H9 (cell line): Measurements from ENCODE around the gene TMEM79. TPM values are rescaled to one million over a fixed set of nuclear protein-coding genes. Genes with fewer than 3 reads are reported as not detected.

ENCODE experiments used
- DNase-seq: peaks from one replicate; pipeline ENCODE4 v3.0.0-alpha.2; 2017
- H2AFZ ChIP-seq: one replicate; pipeline ENCODE4 v1.6.1; 2013; ENCODE audit warnings: mild to moderate bottlenecking, low read length, control low read depth, moderate library complexity
- H2AK5ac ChIP-seq: 2 replicates; pipeline ENCODE4 v1.6.1; 2013; ENCODE audit warnings: low read length, control low read depth, mixed read lengths; ENCODE audit not compliant: insufficient read length
- H2BK120ac ChIP-seq: one replicate; pipeline ENCODE4 v1.6.1; 2013; ENCODE audit warnings: low read depth, mild to moderate bottlenecking, low read length, control low read depth, inconsistent platforms; ENCODE audit not compliant: poor library complexity, severe bottlenecking
- H2BK12ac ChIP-seq: 2 replicates; pipeline ENCODE4 v1.6.1; 2013; ENCODE audit warnings: low read length, control low read depth, mixed read lengths, low read depth; ENCODE audit not compliant: insufficient read length
- H2BK15ac ChIP-seq: 2 replicates; pipeline ENCODE4 v1.6.1; 2013; ENCODE audit warnings: low read depth, low read length, control low read depth
- H2BK20ac ChIP-seq: one replicate; pipeline ENCODE4 v1.6.1; 2013; ENCODE audit warnings: low read depth, mild to moderate bottlenecking, low read length, control low read depth, inconsistent platforms; ENCODE audit not compliant: poor library complexity, severe bottlenecking
- H2BK5ac ChIP-seq: 2 replicates; pipeline ENCODE4 v1.6.1; 2013; ENCODE audit warnings: low read length, control low read depth, mixed read lengths; ENCODE audit not compliant: insufficient read length
- H3K14ac ChIP-seq: 2 replicates; pipeline ENCODE4 v1.6.1; 2013; ENCODE audit warnings: low read length, control low read depth; ENCODE audit not compliant: insufficient read depth
- H3K18ac ChIP-seq: 2 replicates; pipeline ENCODE4 v1.6.1; 2013; ENCODE audit warnings: low read depth, mild to moderate bottlenecking, mixed read lengths, low read length, control low read depth; ENCODE audit not compliant: insufficient read length
- H3K23ac ChIP-seq: 2 replicates; pipeline ENCODE4 v1.6.1; 2013; ENCODE audit warnings: low read length, control low read depth, mixed read lengths, low read depth; ENCODE audit not compliant: insufficient read length
- H3K23me2 ChIP-seq: 2 replicates; pipeline ENCODE4 v1.6.1; 2013; ENCODE audit warnings: low read depth, mild to moderate bottlenecking, mixed read lengths, low read length, control low read depth; ENCODE audit not compliant: insufficient read length, poor library complexity, severe bottlenecking
- H3K27ac ChIP-seq: 2 replicates; pipeline ENCODE4 v1.5.1; 2013; ENCODE audit warnings: low read length, control low read depth, mixed read lengths, low read depth; ENCODE audit not compliant: insufficient read length
- H3K27me3 ChIP-seq: 2 replicates; pipeline ENCODE4 v1.6.1; 2013; ENCODE audit warnings: low read length, control low read depth, inconsistent platforms; ENCODE audit not compliant: insufficient read depth
- H3K4ac ChIP-seq: 2 replicates; pipeline ENCODE4 v1.6.1; 2013; ENCODE audit warnings: low read depth, mild to moderate bottlenecking, control low read depth, inconsistent platforms, low read length, moderate library complexity
- H3K4me1 ChIP-seq: 2 replicates; pipeline ENCODE4 v1.6.1; 2013; ENCODE audit warnings: low read length, control low read depth, inconsistent platforms; ENCODE audit not compliant: insufficient read depth
- H3K4me2 ChIP-seq: 2 replicates; pipeline ENCODE4 v1.6.1; 2013; ENCODE audit warnings: low read length, control low read depth, mixed read lengths; ENCODE audit not compliant: insufficient read length, insufficient read depth
- H3K56ac ChIP-seq: 2 replicates; pipeline ENCODE4 v1.6.1; 2013; ENCODE audit warnings: low read depth, mild to moderate bottlenecking, mixed read lengths, low read length, control low read depth; ENCODE audit not compliant: insufficient read length
- H3K79me1 ChIP-seq: 2 replicates; pipeline ENCODE4 v1.6.1; 2013; ENCODE audit warnings: low read depth, mild to moderate bottlenecking, moderate library complexity, low read length, control low read depth, inconsistent platforms; ENCODE audit not compliant: insufficient read depth, poor library complexity, severe bottlenecking
- H3K79me2 ChIP-seq: 2 replicates; pipeline ENCODE4 v1.6.1; 2013; ENCODE audit warnings: low read length, control low read depth, inconsistent platforms; ENCODE audit not compliant: insufficient read depth
- H3K9ac ChIP-seq: 2 replicates; pipeline ENCODE4 v1.6.1; 2013; ENCODE audit warnings: low read length, control low read depth, mixed read lengths; ENCODE audit not compliant: insufficient read length; ENCODE audit errors: extremely low read depth
- H3K9me3 ChIP-seq: one replicate; pipeline ENCODE4 v1.6.1; 2013; ENCODE audit warnings: low read depth, low read length, inconsistent platforms; ENCODE audit not compliant: control insufficient read depth
- H3T11ph ChIP-seq: one replicate; pipeline ENCODE4 v1.6.1; 2013; ENCODE audit warnings: mild to moderate bottlenecking, low read length, control low read depth, inconsistent platforms
- H4K20me1 ChIP-seq: one replicate; pipeline ENCODE4 v1.6.1; 2013; ENCODE audit not compliant: control insufficient read depth, insufficient read length, insufficient read depth
- H4K5ac ChIP-seq: 2 replicates; pipeline ENCODE4 v1.6.1; 2013; ENCODE audit warnings: low read depth, mild to moderate bottlenecking, mixed read lengths, low read length, control low read depth; ENCODE audit not compliant: insufficient read length
- H4K8ac ChIP-seq: replicated peaks from 2 replicates; pipeline ENCODE4 v1.6.1; 2013; ENCODE audit warnings: low read length, control low read depth, mixed read lengths, low read depth; ENCODE audit not compliant: insufficient read length
- H4K91ac ChIP-seq: 2 replicates; pipeline ENCODE4 v1.6.1; 2013; ENCODE audit warnings: low read depth, mild to moderate bottlenecking, moderate library complexity, mixed read lengths, low read length, control low read depth; ENCODE audit not compliant: insufficient read length
- H3K27ac Mint-ChIP-seq, 3 experiments: 2 replicates in 2 of 3; 3 replicates in 1 of 3; pipeline ENCODE4 v1.8.0; 2020 to 2021; ENCODE audit warnings: mixed read lengths in 3 of 3, mild to moderate bottlenecking in 1 of 3, moderate library complexity in 1 of 3
- H3K27me3 Mint-ChIP-seq: 2 replicates; pipeline ENCODE4 v1.8.0; 2021; ENCODE audit warnings: low read depth, mild to moderate bottlenecking, moderate library complexity, mixed read lengths
- H3K36me3 Mint-ChIP-seq, 3 experiments: 2 replicates in 2 of 3; 3 replicates in 1 of 3; pipeline ENCODE4 v1.8.0; 2020 to 2021; ENCODE audit warnings: low read depth in 3 of 3, mixed read lengths in 3 of 3; ENCODE audit not compliant: insufficient read depth in 1 of 3
- H3K4me1 Mint-ChIP-seq, 2 experiments: 2 replicates each; pipeline ENCODE4 v1.8.0; 2020; ENCODE audit warnings: mixed read lengths in 2 of 2
- H3K4me3 Mint-ChIP-seq, 2 experiments: 2 replicates in 1 of 2; 3 replicates in 1 of 2; pipeline ENCODE4 v1.8.0; 2020 to 2021; ENCODE audit warnings: mild to moderate bottlenecking in 2 of 2, mixed read lengths in 2 of 2, moderate library complexity in 1 of 2
- H3K9me3 Mint-ChIP-seq, 2 experiments: 2 replicates in 1 of 2; 3 replicates in 1 of 2; pipeline ENCODE4 v1.8.0; 2020; ENCODE audit warnings: mild to moderate bottlenecking in 2 of 2, mixed read lengths in 2 of 2, moderate library complexity in 1 of 2
- WGBS: extraction: QIAGEN DNeasy Blood & Tissue Kit; methylation state at CpG from one replicate; pipeline ENCODE4 v1.1.7; 2013; ENCODE audit warnings: missing lambda C conversion rate, low lambda C conversion rate, mixed read lengths; ENCODE audit not compliant: insufficient read length; ENCODE audit errors: extremely low coverage; 5-methylcytosine and 5-hydroxymethylcytosine counted together
- total RNA-seq: library from RNA; stranded (reverse); gene quantifications from 2 replicates; pipeline ENCODE4 v1.2.1, GENCODE V29; 2021
- TF ChIP-seq, protein P1 (sequence below): fragments of 200-600 bp; sonication (generic); conservative IDR thresholded peaks from 3 replicates; pipeline ENCODE4 v1.8.0; 2021; ENCODE audit warnings: antibody characterized with exemption, mild to moderate bottlenecking

TMEM79 gene
- total RNA-seq, 1 experiment from 2014 or later: 2.6 TPM

DNA sequence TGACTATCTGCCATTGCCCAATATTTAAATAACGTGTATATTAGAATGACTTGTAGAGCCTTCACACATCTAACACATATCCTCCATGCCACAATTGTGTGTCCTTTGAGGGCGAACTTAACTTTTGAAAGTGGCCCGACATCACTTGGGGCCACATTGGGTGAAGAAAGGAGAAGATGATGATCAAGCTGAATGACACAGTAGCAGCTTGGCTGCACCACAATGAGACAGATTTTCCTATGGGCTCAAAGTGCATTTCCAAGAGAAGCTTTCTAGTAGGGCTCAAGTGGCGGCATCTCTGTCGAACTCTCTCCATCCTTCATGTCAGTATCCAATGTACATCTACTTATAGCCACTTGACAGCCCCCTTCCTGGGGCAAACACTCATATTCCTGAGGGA is 45.9 kb upstream of the TMEM79 start:
- Histone ChIP-seq H3K4ac (no peak overlapping the region), H3T11ph (no peak overlapping the region), H4K5ac (no peak overlapping the region), H3K23me2 (no peaks in the 10 kb centered on the region), H2AK5ac (no peak overlapping the region), H3K23ac (no peak overlapping the region), H3K9ac (no peak overlapping the region), H3K14ac (no peak overlapping the region), H2BK20ac (no peak overlapping the region), H2BK120ac (no peak overlapping the region), H2BK12ac (no peak overlapping the region), H3K4me1 (no peaks in the 10 kb centered on the region), H3K79me2 (no peaks in the 10 kb centered on the region), H3K4me2 (no peak overlapping the region), H2AFZ (no peak overlapping the region), H2BK15ac (no peak overlapping the region), H4K20me1 (no peaks in the 10 kb centered on the region), H3K56ac (no peak overlapping the region), H4K8ac (no peak overlapping the region), H4K91ac (no peak overlapping the region), H3K9me3 (no peaks in the 10 kb centered on the region), H3K27ac (no peak overlapping the region), H3K18ac (no peak overlapping the region), H3K79me1 (no peaks in the 10 kb centered on the region), H2BK5ac (no peak overlapping the region), H3K27me3 (no peaks in the 10 kb centered on the region)
- Mint-ChIP-seq H3K4me3 (no peak overlapping the region), H3K4me1 (peaks cover 0 to 2% of the 10 kb centered on the region in 2 experiments; a peak in 2 of 4 replicates), H3K27me3 (no peaks in the 10 kb centered on the region), H3K36me3 (peaks cover 24 to 57% (median 54%) of the 10 kb centered on the region in 3 experiments; a peak in 6 of 7 replicates), H3K9me3 (no peaks in the 10 kb centered on the region), H3K27ac (no peak overlapping the region)
- WGBS: no CpG with 5 or more reads among the region's 5 CpGs
- TF ChIP-seq, protein P1, sequence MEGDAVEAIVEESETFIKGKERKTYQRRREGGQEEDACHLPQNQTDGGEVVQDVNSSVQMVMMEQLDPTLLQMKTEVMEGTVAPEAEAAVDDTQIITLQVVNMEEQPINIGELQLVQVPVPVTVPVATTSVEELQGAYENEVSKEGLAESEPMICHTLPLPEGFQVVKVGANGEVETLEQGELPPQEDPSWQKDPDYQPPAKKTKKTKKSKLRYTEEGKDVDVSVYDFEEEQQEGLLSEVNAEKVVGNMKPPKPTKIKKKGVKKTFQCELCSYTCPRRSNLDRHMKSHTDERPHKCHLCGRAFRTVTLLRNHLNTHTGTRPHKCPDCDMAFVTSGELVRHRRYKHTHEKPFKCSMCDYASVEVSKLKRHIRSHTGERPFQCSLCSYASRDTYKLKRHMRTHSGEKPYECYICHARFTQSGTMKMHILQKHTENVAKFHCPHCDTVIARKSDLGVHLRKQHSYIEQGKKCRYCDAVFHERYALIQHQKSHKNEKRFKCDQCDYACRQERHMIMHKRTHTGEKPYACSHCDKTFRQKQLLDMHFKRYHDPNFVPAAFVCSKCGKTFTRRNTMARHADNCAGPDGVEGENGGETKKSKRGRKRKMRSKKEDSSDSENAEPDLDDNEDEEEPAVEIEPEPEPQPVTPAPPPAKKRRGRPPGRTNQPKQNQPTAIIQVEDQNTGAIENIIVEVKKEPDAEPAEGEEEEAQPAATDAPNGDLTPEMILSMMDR: no peak
- DNase-seq: no peak
